ENCODE measurements around the gene PDE4C. TPM values are rescaled to one million over a fixed set of nuclear protein-coding genes. Genes with fewer than 3 reads are reported as not detected.
A peak's percentile ranks its signal among the peaks of the same experiment; 100 is the strongest.

The PDE4C gene
- total and polyA plus RNA-seq, 2 donors (not counting 1 experiment from before 2014, with no cell fraction given) = 0.35 to 2.0 TPM

DNA sequence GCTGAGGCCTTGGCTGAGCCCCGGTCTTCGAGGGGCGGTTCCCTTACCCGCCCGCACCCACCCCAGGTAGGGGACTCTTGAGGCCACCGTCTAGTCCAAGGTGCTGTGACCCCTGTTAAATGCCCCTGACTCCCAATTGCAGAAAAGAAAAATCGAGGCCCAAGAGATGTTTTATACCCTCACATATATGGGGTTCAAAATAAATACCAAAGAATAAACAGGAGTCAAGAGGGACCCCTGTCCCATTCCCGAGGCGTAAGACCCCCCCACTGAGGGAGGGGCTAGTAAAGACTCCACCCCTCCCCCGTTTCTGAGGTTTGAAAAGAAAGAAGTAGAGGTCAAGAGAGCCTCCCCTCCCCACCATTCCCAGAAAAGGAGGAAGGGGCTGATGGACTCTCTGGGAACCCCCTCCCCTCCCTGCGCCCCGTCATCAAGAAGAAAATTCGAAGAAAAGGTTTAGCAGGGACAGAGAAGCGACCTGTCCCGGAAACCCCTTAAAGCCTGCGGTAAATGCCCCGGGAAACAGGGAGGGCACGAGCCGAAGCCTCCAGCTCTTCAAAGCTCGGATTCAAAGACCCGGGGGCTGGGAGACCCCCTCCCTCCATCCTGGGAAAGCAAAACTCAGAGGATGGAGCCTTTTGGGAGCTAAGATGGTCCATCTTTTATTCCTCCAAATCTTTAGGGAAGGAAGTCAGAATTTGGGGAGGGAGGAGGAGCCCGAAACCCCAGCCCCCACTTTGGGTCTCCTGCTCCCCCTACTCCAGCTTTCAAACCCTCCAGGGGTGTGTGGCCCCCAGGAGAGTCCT is 21.6 kb downstream of the PDE4C start:
- peak overlapping the region; percentile 94 for H3K9ac ChIP-seq (ENCODE audit: insufficient read depth, low read length)
- H3K4me1 ChIP-seq (ENCODE audit: control insufficient read depth, extremely low read depth, insufficient read depth, low read length) = peaks cover 21% of the 10 kb centered on the region
- H3K27me3 ChIP-seq (ENCODE audit: control insufficient read depth, insufficient read depth, low read length) = no peaks in the 10 kb centered on the region
- DNase-seq (ENCODE audit: low read depth in 2 of 2) = no peak
- H4K20me1 ChIP-seq (ENCODE audit: control insufficient read depth, extremely low read depth, insufficient read depth, low read length) = no peaks in the 10 kb centered on the region
- H2AFZ ChIP-seq (ENCODE audit: low read length) = peak overlapping the region; percentile 26
- no peaks in the 10 kb centered on the region for H3K9me3 ChIP-seq (ENCODE audit: control insufficient read depth, insufficient read depth, low read depth, low read length)
- H3K79me2 ChIP-seq (ENCODE audit: control insufficient read depth, insufficient read depth, low read length) = peaks cover 14% of the 10 kb centered on the region
- peak overlapping the region; percentile 64 for H3K4me2 ChIP-seq (ENCODE audit: extremely low read depth, insufficient read depth, low read length)
- H3K27ac ChIP-seq (ENCODE audit: insufficient read depth, low read length) = peak overlapping the region; percentile 100
- peaks cover 5% of the 10 kb centered on the region for H3K36me3 ChIP-seq (ENCODE audit: control insufficient read depth, insufficient read depth, low read length)
- peak overlapping the region; percentile 66 to 82 (median 76) for H3K4me3 ChIP-seq (replicated peaks in 1 of 4; ENCODE audit: control extremely low read depth in 1 of 4, insufficient read depth in 1 of 4, low read depth in 3 of 4, low read length in 4 of 4)
- no peak for TF ChIP-seq EZH2 (IDR thresholded peaks at IDR 0.05; ENCODE audit: low read length, missing control alignments)
- TF ChIP-seq, protein P1, sequence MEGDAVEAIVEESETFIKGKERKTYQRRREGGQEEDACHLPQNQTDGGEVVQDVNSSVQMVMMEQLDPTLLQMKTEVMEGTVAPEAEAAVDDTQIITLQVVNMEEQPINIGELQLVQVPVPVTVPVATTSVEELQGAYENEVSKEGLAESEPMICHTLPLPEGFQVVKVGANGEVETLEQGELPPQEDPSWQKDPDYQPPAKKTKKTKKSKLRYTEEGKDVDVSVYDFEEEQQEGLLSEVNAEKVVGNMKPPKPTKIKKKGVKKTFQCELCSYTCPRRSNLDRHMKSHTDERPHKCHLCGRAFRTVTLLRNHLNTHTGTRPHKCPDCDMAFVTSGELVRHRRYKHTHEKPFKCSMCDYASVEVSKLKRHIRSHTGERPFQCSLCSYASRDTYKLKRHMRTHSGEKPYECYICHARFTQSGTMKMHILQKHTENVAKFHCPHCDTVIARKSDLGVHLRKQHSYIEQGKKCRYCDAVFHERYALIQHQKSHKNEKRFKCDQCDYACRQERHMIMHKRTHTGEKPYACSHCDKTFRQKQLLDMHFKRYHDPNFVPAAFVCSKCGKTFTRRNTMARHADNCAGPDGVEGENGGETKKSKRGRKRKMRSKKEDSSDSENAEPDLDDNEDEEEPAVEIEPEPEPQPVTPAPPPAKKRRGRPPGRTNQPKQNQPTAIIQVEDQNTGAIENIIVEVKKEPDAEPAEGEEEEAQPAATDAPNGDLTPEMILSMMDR (conservative IDR thresholded peaks at IDR 0.05 in 1 of 2, IDR thresholded peaks at IDR 0.05 in 1 of 2; ENCODE audit: low read depth in 1 of 2, low read length in 2 of 2) = no peak

DNA sequence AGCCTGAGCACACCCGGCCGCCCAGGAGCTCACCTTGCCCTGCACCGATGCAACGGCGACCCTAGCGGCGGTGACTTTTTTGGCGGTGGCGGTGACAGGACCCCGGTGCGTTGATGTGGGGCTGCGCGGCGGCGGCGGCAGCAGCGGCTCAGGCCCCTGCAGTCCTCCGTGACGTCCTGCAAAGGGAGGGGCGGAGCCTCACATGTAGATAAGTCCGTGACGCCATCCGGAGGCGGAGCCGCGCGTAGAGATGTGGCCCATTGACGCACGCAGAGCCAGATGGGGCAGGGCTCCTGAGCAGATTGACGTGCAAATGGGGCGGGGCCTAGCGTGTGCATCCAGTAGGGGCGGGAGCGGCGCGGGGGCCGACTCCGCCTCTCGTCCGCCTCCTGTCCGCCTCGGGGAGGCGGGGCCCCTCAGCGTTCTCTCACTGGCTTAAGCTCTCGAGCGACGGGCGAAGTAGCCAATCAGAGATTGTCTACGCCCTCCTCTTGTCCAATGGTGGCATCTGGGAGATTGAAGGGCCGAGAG is 22.3 kb downstream of the PDE4C start, which contains the start of gene RAB3A:
TSS of gene RAB3A (minus strand) at position 180 of the 531 bp plus-strand sequence. CDS start 1,302 bp downstream, outside the sequence.
- Histone ChIP-seq H3K36me3 (ENCODE audit: control insufficient read depth, insufficient read depth, low read length) (peaks cover 5% of the 10 kb centered on the region), H3K9ac (ENCODE audit: insufficient read depth, low read length) (peak within 1 kb of the TSS; percentile 94), H3K4me3 (replicated peaks in 1 of 4; ENCODE audit: control extremely low read depth in 1 of 4, insufficient read depth in 1 of 4, low read depth in 3 of 4, low read length in 4 of 4) (peak within 1 kb of the TSS; percentile 80 to 97 (median 91)), H3K79me2 (ENCODE audit: control insufficient read depth, insufficient read depth, low read length) (peaks cover 14% of the 10 kb centered on the region), H3K4me1 (ENCODE audit: control insufficient read depth, extremely low read depth, insufficient read depth, low read length) (peaks cover 21% of the 10 kb centered on the region), H3K27me3 (ENCODE audit: control insufficient read depth, insufficient read depth, low read length) (no peaks in the 10 kb centered on the region), H4K20me1 (ENCODE audit: control insufficient read depth, extremely low read depth, insufficient read depth, low read length) (no peaks in the 10 kb centered on the region), H3K4me2 (ENCODE audit: extremely low read depth, insufficient read depth, low read length) (peak within 1 kb of the TSS; percentile 96), H3K9me3 (ENCODE audit: control insufficient read depth, insufficient read depth, low read depth, low read length) (no peaks in the 10 kb centered on the region), H2AFZ (ENCODE audit: low read length) (peak within 1 kb of the TSS; percentile 69), H3K27ac (ENCODE audit: insufficient read depth, low read length) (peak within 1 kb of the TSS; percentile 100)
- TF ChIP-seq, protein P1 (conservative IDR thresholded peaks at IDR 0.05 in 1 of 2, IDR thresholded peaks at IDR 0.05 in 1 of 2; ENCODE audit: low read depth in 1 of 2, low read length in 2 of 2) = no peak
- no peak for TF ChIP-seq EZH2 (IDR thresholded peaks at IDR 0.05; ENCODE audit: low read length, missing control alignments)
- DNase-seq (ENCODE audit: low read depth in 2 of 2) = peak; percentile 100

DNA sequence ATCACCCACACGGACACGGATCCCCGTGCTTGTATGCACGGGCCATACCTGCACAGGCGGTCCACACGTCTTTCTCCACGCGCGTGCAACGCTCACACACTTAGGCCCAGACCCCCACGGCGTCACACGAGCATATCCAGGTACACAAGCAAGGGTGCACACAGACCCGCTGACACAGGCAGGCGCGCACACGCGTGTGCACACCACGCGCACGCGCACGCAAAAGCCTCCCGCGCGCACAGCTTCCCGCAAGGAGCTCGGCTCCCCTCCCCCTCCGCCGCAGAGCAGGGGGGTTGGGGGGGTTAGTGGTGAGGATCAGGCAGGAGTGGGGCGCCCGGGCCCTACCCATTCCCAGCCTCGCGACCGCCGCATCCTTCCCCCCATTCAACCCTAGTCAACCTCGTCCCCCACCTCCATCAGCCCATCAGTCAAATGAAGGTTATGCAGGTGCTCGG is 22.8 kb downstream of the PDE4C start:
- peak overlapping the region; percentile 69 for H2AFZ ChIP-seq (ENCODE audit: low read length)
- H3K79me2 ChIP-seq (ENCODE audit: control insufficient read depth, insufficient read depth, low read length) = peaks cover 14% of the 10 kb centered on the region
- peak overlapping the region; percentile 74 to 97 (median 91) for H3K4me3 ChIP-seq (replicated peaks in 1 of 4; ENCODE audit: control extremely low read depth in 1 of 4, insufficient read depth in 1 of 4, low read depth in 3 of 4, low read length in 4 of 4)
- TF ChIP-seq, protein P1 (conservative IDR thresholded peaks at IDR 0.05 in 1 of 2, IDR thresholded peaks at IDR 0.05 in 1 of 2; ENCODE audit: low read depth in 1 of 2, low read length in 2 of 2) = no peak
- no peak for TF ChIP-seq EZH2 (IDR thresholded peaks at IDR 0.05; ENCODE audit: low read length, missing control alignments)
- peak overlapping the region; percentile 92 for H3K27ac ChIP-seq (ENCODE audit: insufficient read depth, low read length)
- no peaks in the 10 kb centered on the region for H3K27me3 ChIP-seq (ENCODE audit: control insufficient read depth, insufficient read depth, low read length)
- no peaks in the 10 kb centered on the region for H4K20me1 ChIP-seq (ENCODE audit: control insufficient read depth, extremely low read depth, insufficient read depth, low read length)
- H3K4me2 ChIP-seq (ENCODE audit: extremely low read depth, insufficient read depth, low read length) = peak overlapping the region; percentile 96
- H3K36me3 ChIP-seq (ENCODE audit: control insufficient read depth, insufficient read depth, low read length) = peaks cover 7% of the 10 kb centered on the region
- peaks cover 21% of the 10 kb centered on the region for H3K4me1 ChIP-seq (ENCODE audit: control insufficient read depth, extremely low read depth, insufficient read depth, low read length)
- no peaks in the 10 kb centered on the region for H3K9me3 ChIP-seq (ENCODE audit: control insufficient read depth, insufficient read depth, low read depth, low read length)
- peak overlapping the region; percentile 92 for H3K9ac ChIP-seq (ENCODE audit: insufficient read depth, low read length)
- DNase-seq (ENCODE audit: low read depth in 2 of 2) = no peak

Data from fibroblast of lung (primary cell).